Activated T-helper 2 cell treated with anti-CD3 and anti-CD28 coated beads, Interferon-gamma antibody, Interleukin-2, Interleukin-4, amounts not matched to agents 10 μg/mL and 5 μg/mL and 100 μg/mL, durations not matched to agents 14 hours and 24 hours and 36 hours (primary cell): ENCODE results near the gene PIGO. TPM values are rescaled to one million over a fixed set of nuclear protein-coding genes. Genes with fewer than 3 reads are reported as not detected.

Experiments
- DNase-seq: peaks from one replicate; pipeline ENCODE4 v3.0.0; 2021; ENCODE audit warnings: low spot score
- H3K27ac Mint-ChIP-seq: one replicate; pipeline ENCODE4 v1.8.0; 2021; ENCODE audit warnings: mixed read lengths
- H3K27me3 Mint-ChIP-seq: one replicate; pipeline ENCODE4 v1.8.0; 2021; ENCODE audit warnings: low read depth, mixed read lengths
- H3K36me3 Mint-ChIP-seq: one replicate; pipeline ENCODE4 v1.8.0; 2021; ENCODE audit warnings: low read depth, mixed read lengths
- H3K4me1 Mint-ChIP-seq: one replicate; pipeline ENCODE4 v1.8.0; 2021; ENCODE audit warnings: low read depth, mixed read lengths
- H3K4me3 Mint-ChIP-seq: one replicate; pipeline ENCODE4 v1.8.0; 2021; ENCODE audit warnings: low read depth, mild to moderate bottlenecking, moderate library complexity, mixed read lengths
- H3K9me3 Mint-ChIP-seq: one replicate; pipeline ENCODE4 v1.8.0; 2021; ENCODE audit warnings: mixed read lengths
- intact Hi-C: fragments of 100-400 bp; cut with micrococcal nuclease; formaldehyde crosslinking; loops from one replicate; pipeline ENCODE4 v1.15.1; 2023
- total RNA-seq: library from RNA; stranded (reverse); gene quantifications from 2 replicates; pipeline ENCODE4 v1.2.3, GENCODE V29; 2022

The PIGO gene
- total RNA-seq, 1 donor from 2014 or later, result 33.0 TPM

GRCh38 chr9:35074141-35074540 is 22.2 kb downstream of the PIGO start:
- Mint-ChIP-seq H3K27ac (no peak overlapping the region), H3K4me3 (no peak overlapping the region), H3K36me3 (peaks cover 73% of the 10 kb centered on the region), H3K9me3 (no peaks in the 10 kb centered on the region), H3K4me1 (peaks cover 51% of the 10 kb centered on the region), H3K27me3 (no peaks in the 10 kb centered on the region)
- DNase-seq, result no peak
- intact Hi-C loops, result loop anchor here (10.0 kb wide), 2 partner anchors 741 to 1411 kb away; partner anchors contain the start of genes HINT2 and SPAG8

- Mint-ChIP-seq H3K27me3 (no peaks in the 10 kb centered on the region), H3K9me3 (no peaks in the 10 kb centered on the region), H3K4me3 (peak overlapping the region; percentile 91), H3K27ac (peak overlapping the region; percentile 87), H3K4me1 (peaks cover 52% of the 10 kb centered on the region), H3K36me3 (peaks cover 78% of the 10 kb centered on the region)
- intact Hi-C loops, result loop anchor here (2.0 to 10.0 kb wide), 3 partner anchors 86 to 1412 kb away; partner anchors contain the start of genes HINT2 and SPAG8
- DNase-seq, result no peak
Observed at GRCh38 chr9:35073279-35073612, 23.1 kb downstream of the PIGO start.

- Mint-ChIP-seq H3K27ac (peak within 1 kb of the TSS; percentile 88), H3K36me3 (peaks cover 80% of the 10 kb centered on the region), H3K9me3 (no peaks in the 10 kb centered on the region), H3K4me3 (peak within 1 kb of the TSS; percentile 91), H3K4me1 (peaks cover 49% of the 10 kb centered on the region), H3K27me3 (no peaks in the 10 kb centered on the region)
- intact Hi-C loops, result loop anchor here (1.0 to 10.0 kb wide), 8 partner anchors 8 to 1412 kb away; partner anchors contain the start of genes CREB3, HINT2, PIGO and SPAG8
- peak; percentile 97 for DNase-seq
Observed at GRCh38 chr9:35072461-35073278, 23.7 kb downstream of the PIGO start, which contains the start of gene VCP. Gene VCP, minus strand, starts transcription at chr9:35072625. Its CDS starts 272 bp downstream, at chr9:35072353.

DNA sequence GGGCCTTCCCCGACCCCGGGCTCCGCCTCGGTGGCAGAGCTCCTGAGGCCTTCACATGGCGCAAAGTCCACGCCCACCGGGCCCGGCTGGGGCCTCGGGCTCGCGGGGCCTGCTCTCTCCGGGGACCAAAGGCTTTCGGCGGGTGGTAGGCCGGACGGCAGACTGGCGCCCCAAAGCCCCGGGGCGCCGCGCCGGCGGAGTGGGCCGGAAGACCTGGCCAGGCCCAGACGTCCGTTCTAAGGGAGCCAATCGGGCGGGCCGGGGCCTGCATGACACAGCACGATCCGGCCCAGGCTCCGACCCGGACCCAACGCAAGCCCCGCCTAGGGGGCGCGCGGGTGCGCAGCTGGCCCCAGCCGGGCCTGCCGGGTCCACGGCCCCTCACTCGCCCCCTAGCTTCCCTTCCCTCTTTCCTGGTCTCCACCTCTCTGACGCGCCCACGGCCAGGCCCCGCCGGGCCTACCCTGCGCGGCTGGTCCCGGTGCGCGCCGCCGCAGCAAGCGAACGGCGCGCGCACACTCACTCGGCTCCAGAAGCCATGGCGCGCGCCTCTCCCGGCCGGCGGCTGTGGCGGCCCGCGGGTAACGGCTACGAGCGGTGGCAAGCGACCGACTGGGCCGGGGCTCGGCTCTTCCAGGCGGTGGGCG is 24.5 kb downstream of the PIGO start:
- H3K27ac Mint-ChIP-seq, result peak overlapping the region; percentile 88
- H3K36me3 Mint-ChIP-seq, result peaks cover 80% of the 10 kb centered on the region
- intact Hi-C loops, result loop anchor here (1.0 to 10.0 kb wide), 8 partner anchors 8 to 1413 kb away; partner anchors contain the start of genes CREB3, HINT2, PIGO and SPAG8
- no peaks in the 10 kb centered on the region for H3K9me3 Mint-ChIP-seq
- peaks cover 43% of the 10 kb centered on the region for H3K4me1 Mint-ChIP-seq
- no peaks in the 10 kb centered on the region for H3K27me3 Mint-ChIP-seq
- H3K4me3 Mint-ChIP-seq, result peak overlapping the region; percentile 91
- peak; percentile 72 for DNase-seq

- Mint-ChIP-seq H3K9me3 (no peaks in the 10 kb centered on the region), H3K4me1 (peaks cover 42% of the 10 kb centered on the region), H3K27ac (peak overlapping the region; percentile 88), H3K27me3 (no peaks in the 10 kb centered on the region), H3K4me3 (peak overlapping the region; percentile 91), H3K36me3 (peaks cover 84% of the 10 kb centered on the region)
- intact Hi-C loops, result loop anchor here (10.0 kb wide), 2 partner anchors 744 to 1414 kb away; partner anchors contain the start of genes HINT2 and SPAG8
- no peak for DNase-seq
Observed at GRCh38 chr9:35070823-35071813, 25.3 kb downstream of the PIGO start.

GRCh38 chr9:35069020-35069419 is 27.4 kb downstream of the PIGO start:
- no peak for DNase-seq
- Mint-ChIP-seq H3K36me3 (peaks cover 83% of the 10 kb centered on the region), H3K27me3 (no peaks in the 10 kb centered on the region), H3K9me3 (no peaks in the 10 kb centered on the region), H3K4me1 (peaks cover 40% of the 10 kb centered on the region), H3K4me3 (peak overlapping the region; percentile 15), H3K27ac (no peak overlapping the region)
- intact Hi-C loops, result no loop called here

DNA sequence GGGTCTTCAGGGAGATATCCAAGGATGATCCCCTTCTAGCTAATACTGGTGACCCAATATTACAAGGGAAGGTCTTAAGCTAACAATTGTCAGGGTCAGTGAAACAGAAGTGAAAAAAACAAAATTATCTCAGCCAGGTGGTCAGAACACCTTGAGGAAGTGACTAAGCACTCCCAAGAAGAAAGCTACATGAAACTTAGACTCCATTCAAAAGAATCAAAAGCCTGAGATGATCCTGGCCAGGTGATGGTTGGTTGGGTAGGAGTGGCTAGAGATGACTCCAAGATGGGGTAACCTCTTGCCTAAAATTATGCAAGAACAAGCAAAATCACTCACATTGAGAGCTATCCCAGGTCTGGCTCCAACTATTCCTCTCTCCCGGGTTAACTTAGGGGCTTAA is 29.3 kb downstream of the PIGO start:
- intact Hi-C loops, result no loop called here
- Mint-ChIP-seq H3K36me3 (peaks cover 91% of the 10 kb centered on the region), H3K4me1 (peaks cover 27% of the 10 kb centered on the region), H3K27ac (no peak overlapping the region), H3K4me3 (no peak overlapping the region), H3K9me3 (no peaks in the 10 kb centered on the region), H3K27me3 (no peaks in the 10 kb centered on the region)
- DNase-seq, result no peak

DNA sequence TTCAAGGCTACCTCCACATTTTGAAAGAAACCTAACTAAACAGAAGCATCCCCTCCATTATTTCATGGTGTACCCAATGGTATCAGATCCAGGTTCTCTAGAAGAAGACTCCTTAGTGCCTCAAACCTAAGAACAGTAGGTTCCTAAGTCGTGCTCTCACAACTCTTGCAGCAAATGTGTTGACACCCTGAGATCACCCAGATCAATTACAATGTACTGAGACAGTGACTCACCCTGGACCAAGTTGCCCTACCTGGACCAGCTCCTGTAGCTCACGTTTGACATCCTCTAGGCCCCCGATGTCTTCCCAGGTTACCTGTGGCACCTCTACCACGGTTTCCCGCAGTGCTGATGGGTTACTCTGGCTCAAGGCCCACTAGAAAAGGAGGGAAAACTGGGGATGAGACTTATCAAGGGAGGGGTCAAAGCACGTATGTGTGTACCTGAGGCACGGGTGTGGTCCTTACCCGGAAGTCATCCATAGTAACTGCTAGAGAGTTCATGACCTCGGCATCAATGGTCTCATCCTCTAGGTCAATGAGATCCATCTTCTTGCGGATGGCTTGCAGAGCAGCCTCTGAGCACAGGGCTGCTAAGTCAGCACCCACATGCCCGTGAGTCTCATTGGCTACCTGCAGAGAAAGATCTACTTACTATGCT is 35.7 kb downstream of the PIGO start:
- no peak for DNase-seq
- no peak overlapping the region for H3K27ac Mint-ChIP-seq
- H3K4me3 Mint-ChIP-seq, result no peak overlapping the region
- intact Hi-C loops, result no loop called here
- no peaks in the 10 kb centered on the region for H3K4me1 Mint-ChIP-seq
- H3K36me3 Mint-ChIP-seq, result peaks cover 93% of the 10 kb centered on the region
- no peaks in the 10 kb centered on the region for H3K27me3 Mint-ChIP-seq
- H3K9me3 Mint-ChIP-seq, result no peaks in the 10 kb centered on the region

DNA sequence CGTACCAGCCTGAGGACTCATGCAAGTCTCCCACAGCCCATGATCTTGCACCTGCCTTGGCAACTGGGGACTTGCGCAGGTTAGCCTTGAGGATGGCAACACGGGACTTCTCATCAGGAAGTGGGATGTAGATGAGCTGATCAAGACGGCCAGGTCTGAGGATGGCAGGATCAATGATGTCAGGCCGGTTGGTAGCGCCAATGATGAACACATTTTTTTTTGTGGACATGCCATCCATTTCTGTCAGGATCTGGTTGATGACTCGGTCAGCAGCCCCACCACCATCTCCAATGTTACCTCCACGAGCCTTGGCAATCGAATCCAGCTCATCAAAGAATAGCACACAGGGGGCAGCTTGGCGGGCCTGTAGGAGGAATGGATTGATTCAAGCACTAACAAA is 37.0 kb downstream of the PIGO start:
- DNase-seq, result no peak
- H3K27me3 Mint-ChIP-seq, result no peaks in the 10 kb centered on the region
- peaks cover 92% of the 10 kb centered on the region for H3K36me3 Mint-ChIP-seq
- H3K9me3 Mint-ChIP-seq, result no peaks in the 10 kb centered on the region
- intact Hi-C loops, result no loop called here
- no peaks in the 10 kb centered on the region for H3K4me1 Mint-ChIP-seq
- no peak overlapping the region for H3K4me3 Mint-ChIP-seq
- no peak overlapping the region for H3K27ac Mint-ChIP-seq

DNA sequence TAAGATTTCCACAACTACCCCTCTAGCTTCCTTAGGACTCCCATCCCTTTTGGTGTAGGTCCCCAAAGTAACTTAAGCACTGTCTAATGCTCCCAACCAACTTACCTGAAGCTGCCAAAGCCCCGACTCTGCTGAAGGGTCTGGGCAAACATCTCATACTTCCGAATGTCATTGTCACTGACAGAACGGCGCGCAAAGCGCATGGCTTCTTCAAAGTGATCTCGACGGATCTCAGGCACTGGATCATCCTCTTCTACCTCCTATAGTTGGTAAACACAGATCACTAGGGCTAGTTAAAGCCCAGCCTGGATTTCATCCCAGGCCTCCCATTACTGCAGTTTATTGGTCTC is 39.1 kb downstream of the PIGO start:
- Mint-ChIP-seq H3K36me3 (peaks cover 88% of the 10 kb centered on the region), H3K9me3 (no peaks in the 10 kb centered on the region), H3K27ac (no peak overlapping the region), H3K4me1 (no peaks in the 10 kb centered on the region), H3K27me3 (no peaks in the 10 kb centered on the region), H3K4me3 (no peak overlapping the region)
- DNase-seq, result no peak
- intact Hi-C loops, result no loop called here

GRCh38 chr9:35056571-35057270 is 39.7 kb downstream of the PIGO start:
- Mint-ChIP-seq H3K36me3 (peaks cover 84% of the 10 kb centered on the region), H3K4me3 (no peak overlapping the region), H3K9me3 (no peaks in the 10 kb centered on the region), H3K27ac (no peak overlapping the region), H3K4me1 (no peaks in the 10 kb centered on the region), H3K27me3 (no peaks in the 10 kb centered on the region)
- DNase-seq, result no peak
- intact Hi-C loops, result no loop called here
